Tibial nerve (tissue), 4 donors: ENCODE data around the gene IRF1.

Experiments
- CTCF ChIP-seq, 5 experiments: fragments of 200-600 bp in 3 of 5; fragments of 450-650 bp in 2 of 5; sonication (generic) in 3 of 5; IDR thresholded peaks; one replicate each; pipeline ENCODE4 v1.5.1; 2016 to 2019; ENCODE audit warnings: antibody characterized with exemption in 5 of 5, mild to moderate bottlenecking in 3 of 5, moderate library complexity in 2 of 5
- EP300 ChIP-seq, 2 donors: sonication (generic); formaldehyde crosslinking; IDR thresholded peaks; one replicate each; pipeline ENCODE4 v1.6.1; 2017; ENCODE audit warnings: antibody characterized with exemption in 2 of 2, mild to moderate bottlenecking in 1 of 2

- TF ChIP-seq CTCF (IDR thresholded peaks at IDR 0.05) (peak in 3 of 5 experiments; percentile 10 to 51 (median 33)), EP300 (IDR thresholded peaks at IDR 0.05) (peak; percentile 97 to 98)
Measured at GRCh38 chr5:132490484-132491367, at the start of gene IRF1.
